Osteocyte (in vitro differentiated cells): ENCODE measurements around the gene UBE2B. TPM values are rescaled to one million over a fixed set of nuclear protein-coding genes. Genes with fewer than 3 reads are reported as not detected.
"Not testable (repeated sequence)": the region's sequence is repeated elsewhere in the genome, so short reads cannot be mapped to it uniquely, and the experiment has no call there.

Experiments
- DNase-seq: peaks from one replicate; pipeline ENCODE4 v3.0.0; 2021; ENCODE audit warnings: mixed read lengths; ENCODE audit not compliant: unreplicated experiment; ENCODE audit errors: extremely low spot score
- H3K27ac Mint-ChIP-seq: one replicate; pipeline ENCODE4 v1.8.0; 2021; ENCODE audit warnings: mild to moderate bottlenecking, mixed read lengths; ENCODE audit not compliant: unreplicated experiment
- H3K27me3 Mint-ChIP-seq: one replicate; pipeline ENCODE4 v1.8.0; 2021; ENCODE audit warnings: mixed read lengths; ENCODE audit not compliant: unreplicated experiment
- H3K36me3 Mint-ChIP-seq: one replicate; pipeline ENCODE4 v1.8.0; 2021; ENCODE audit warnings: mixed read lengths; ENCODE audit not compliant: unreplicated experiment
- H3K4me1 Mint-ChIP-seq: one replicate; pipeline ENCODE4 v1.8.0; 2021; ENCODE audit warnings: mixed read lengths; ENCODE audit not compliant: unreplicated experiment
- H3K4me3 Mint-ChIP-seq: one replicate; pipeline ENCODE4 v1.8.0; 2021; ENCODE audit warnings: mild to moderate bottlenecking, moderate library complexity, mixed read lengths; ENCODE audit not compliant: unreplicated experiment
- H3K9me3 Mint-ChIP-seq: one replicate; pipeline ENCODE4 v1.8.0; 2021; ENCODE audit warnings: mixed read lengths; ENCODE audit not compliant: unreplicated experiment
- total RNA-seq: library from RNA; stranded (reverse); gene quantifications from 2 replicates; pipeline ENCODE4 v1.2.1, GENCODE V29; 2021
- TF ChIP-seq, protein P1 (sequence below): fragments of 200-600 bp; sonication (generic); IDR thresholded peaks from 2 replicates; pipeline ENCODE4 v1.5.0; 2021; ENCODE audit warnings: antibody characterized with exemption, mild to moderate bottlenecking, moderate library complexity

UBE2B gene
- total RNA-seq, 1 donor from 2014 or later = 114 TPM

DNA sequence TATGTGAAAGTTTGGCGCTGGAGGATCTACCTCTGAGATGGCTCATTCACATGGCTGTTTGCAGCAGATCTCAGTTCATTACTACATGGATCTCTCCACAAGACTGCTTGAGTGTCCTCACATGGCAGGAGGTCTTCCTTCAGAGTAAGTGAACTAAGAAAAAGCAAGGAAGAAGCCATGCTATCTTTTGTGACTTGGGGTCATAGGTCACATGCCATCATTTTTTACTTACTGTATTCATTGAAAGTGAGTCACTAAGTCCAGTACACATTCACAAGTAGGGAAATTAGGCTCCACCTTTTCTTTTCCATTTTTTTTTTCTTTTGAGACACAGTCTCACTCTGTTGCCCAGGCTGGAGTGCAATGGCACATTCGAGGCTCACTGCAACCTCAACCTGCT, 49.0 kb downstream of the UBE2B start:
- no peak overlapping the region for H3K27ac Mint-ChIP-seq
- H3K4me3 Mint-ChIP-seq = no peak overlapping the region
- TF ChIP-seq, protein P1, sequence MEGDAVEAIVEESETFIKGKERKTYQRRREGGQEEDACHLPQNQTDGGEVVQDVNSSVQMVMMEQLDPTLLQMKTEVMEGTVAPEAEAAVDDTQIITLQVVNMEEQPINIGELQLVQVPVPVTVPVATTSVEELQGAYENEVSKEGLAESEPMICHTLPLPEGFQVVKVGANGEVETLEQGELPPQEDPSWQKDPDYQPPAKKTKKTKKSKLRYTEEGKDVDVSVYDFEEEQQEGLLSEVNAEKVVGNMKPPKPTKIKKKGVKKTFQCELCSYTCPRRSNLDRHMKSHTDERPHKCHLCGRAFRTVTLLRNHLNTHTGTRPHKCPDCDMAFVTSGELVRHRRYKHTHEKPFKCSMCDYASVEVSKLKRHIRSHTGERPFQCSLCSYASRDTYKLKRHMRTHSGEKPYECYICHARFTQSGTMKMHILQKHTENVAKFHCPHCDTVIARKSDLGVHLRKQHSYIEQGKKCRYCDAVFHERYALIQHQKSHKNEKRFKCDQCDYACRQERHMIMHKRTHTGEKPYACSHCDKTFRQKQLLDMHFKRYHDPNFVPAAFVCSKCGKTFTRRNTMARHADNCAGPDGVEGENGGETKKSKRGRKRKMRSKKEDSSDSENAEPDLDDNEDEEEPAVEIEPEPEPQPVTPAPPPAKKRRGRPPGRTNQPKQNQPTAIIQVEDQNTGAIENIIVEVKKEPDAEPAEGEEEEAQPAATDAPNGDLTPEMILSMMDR = no peak
- no peaks in the 10 kb centered on the region for H3K27me3 Mint-ChIP-seq
- no peak for DNase-seq
- no peaks in the 10 kb centered on the region for H3K36me3 Mint-ChIP-seq
- H3K4me1 Mint-ChIP-seq = no peaks in the 10 kb centered on the region
- H3K9me3 Mint-ChIP-seq = no peaks in the 10 kb centered on the region

DNA sequence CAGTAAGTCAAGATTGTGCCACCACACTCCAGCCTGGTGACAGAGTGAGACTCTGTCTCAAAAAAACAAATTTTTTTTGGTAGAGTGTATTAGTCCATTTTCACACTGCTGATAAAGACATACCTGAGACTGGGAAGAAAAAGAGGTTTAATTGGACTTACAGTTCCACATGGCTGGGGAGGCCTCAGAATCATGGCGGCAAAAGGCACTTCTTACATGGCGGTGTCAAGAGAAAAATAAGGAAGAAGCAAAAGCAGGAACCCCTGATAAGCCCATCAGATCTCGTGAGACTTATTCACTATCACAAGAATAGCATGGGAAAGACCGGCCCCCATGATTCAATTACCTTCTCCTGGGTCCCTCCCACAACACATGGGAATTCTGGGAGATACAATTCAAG, 49.7 kb downstream of the UBE2B start:
- not testable (repeated sequence) for H3K27ac Mint-ChIP-seq, H3K36me3 Mint-ChIP-seq

DNA sequence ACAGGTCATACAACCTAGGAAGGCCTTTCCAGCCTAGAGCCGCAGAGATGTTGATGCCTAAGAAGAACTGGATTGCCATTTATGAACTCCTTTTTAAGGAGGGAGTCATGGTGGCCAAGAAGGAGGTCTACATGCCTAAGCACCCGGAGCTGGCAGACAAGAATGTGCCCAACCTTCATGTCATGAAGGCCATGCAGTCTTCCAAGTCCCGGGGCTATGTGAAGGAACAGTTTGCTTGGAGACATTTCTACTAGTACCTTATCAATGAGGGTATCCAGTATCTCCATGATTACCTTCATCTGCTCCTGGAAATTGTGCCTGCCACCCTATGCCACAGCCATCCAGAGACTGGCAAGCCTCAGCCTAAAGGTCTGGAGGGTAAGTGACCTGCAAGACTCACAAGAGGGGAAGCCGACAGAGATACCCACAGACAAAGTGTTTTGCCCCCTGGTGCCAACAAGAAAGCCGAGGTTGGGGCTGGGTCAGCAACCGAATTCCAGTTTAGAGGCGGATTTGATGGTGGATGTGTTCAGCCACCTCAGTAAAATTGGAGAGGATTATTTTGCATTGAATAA, 51.5 kb downstream of the UBE2B start:
- no peak for DNase-seq
- Mint-ChIP-seq H3K27me3 (peaks cover 12% of the 10 kb centered on the region), H3K9me3 (no peaks in the 10 kb centered on the region), H3K4me1 (peaks cover 5% of the 10 kb centered on the region), H3K36me3 (no peaks in the 10 kb centered on the region), H3K27ac (no peak overlapping the region), H3K4me3 (no peak overlapping the region)
- TF ChIP-seq, protein P1 = no peak

More for the DNA sequence above, 49.7 kb downstream of the UBE2B start:
- not testable (repeated sequence) for H3K27me3 Mint-ChIP-seq, H3K4me1 Mint-ChIP-seq, H3K4me3 Mint-ChIP-seq, DNase-seq, H3K9me3 Mint-ChIP-seq

DNA sequence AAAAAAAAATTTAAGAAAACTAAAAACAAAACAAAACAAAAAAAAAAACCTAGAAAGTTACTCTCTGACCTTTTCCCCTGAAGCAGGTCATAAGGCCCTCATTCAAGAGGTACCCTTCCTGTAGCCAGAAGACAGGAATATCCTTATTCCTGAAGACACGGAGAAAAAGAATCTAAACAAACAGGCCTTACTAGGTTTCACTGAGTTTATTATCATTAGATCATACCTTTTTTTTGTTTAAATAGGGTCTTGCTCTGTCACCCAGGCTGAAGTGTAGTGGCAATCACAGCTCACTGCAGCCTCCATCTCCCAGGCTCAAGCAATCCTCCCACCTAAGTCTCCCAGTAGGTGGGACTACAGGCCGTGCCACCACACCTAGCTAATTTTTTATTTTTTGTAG, 52.0 kb downstream of the UBE2B start:
- no peak overlapping the region for H3K4me3 Mint-ChIP-seq
- DNase-seq = no peak
- peaks cover 16% of the 10 kb centered on the region for H3K27me3 Mint-ChIP-seq
- no peaks in the 10 kb centered on the region for H3K36me3 Mint-ChIP-seq
- TF ChIP-seq, protein P1 = no peak
- no peak overlapping the region for H3K27ac Mint-ChIP-seq
- H3K4me1 Mint-ChIP-seq = peaks cover 5% of the 10 kb centered on the region
- H3K9me3 Mint-ChIP-seq = no peaks in the 10 kb centered on the region

DNA sequence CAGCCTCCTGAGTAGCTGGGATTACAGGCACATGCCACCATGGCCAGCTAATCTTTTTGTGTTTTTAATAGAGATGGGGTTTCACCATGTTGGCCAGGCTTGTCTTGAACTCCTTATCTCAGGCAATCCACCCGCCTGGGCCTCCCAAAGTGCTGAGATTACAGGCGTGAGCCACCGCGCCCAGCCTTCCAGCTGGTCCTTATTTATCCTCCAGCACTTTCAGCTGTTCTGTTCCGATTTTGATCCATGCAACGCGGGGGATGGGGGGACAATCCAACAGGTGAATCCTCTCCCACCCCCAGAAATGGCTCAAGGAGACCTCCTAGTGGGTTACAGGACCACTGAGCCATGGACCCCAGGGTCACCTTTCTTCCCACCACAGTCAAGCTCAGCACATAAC, 55.0 kb downstream of the UBE2B start:
- no peaks in the 10 kb centered on the region for H3K36me3 Mint-ChIP-seq
- H3K27ac Mint-ChIP-seq = no peak overlapping the region
- peaks cover 5% of the 10 kb centered on the region for H3K4me1 Mint-ChIP-seq
- H3K27me3 Mint-ChIP-seq = peaks cover 37% of the 10 kb centered on the region
- TF ChIP-seq, protein P1 = no peak
- H3K4me3 Mint-ChIP-seq = no peak overlapping the region
- no peaks in the 10 kb centered on the region for H3K9me3 Mint-ChIP-seq
- DNase-seq = no peak

DNA sequence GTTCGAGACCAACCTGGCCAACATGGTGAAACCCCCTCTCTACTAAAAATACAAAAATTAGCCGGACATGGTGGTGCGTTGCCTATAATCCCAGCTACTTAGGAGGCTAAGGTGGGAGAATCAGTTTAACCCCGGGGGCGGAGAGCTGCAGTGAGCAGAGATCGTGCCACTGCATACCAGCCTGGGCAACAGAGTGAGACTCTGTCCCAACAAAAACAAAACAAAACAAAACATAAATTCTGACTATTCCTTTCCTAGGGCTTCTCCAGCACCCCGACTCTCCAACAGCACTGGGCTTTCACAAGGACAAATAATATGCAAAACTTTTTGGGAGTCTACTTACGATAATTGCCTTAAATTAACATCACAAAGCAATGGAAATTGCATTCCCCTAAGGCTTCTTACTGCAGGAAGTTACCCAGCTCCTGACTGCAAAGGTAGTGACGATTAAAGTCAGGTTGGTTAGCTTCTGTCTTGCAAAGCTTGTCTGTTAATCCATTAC, 56.2 kb downstream of the UBE2B start:
- no peaks in the 10 kb centered on the region for H3K9me3 Mint-ChIP-seq
- no peaks in the 10 kb centered on the region for H3K36me3 Mint-ChIP-seq
- H3K27ac Mint-ChIP-seq = no peak overlapping the region
- H3K4me3 Mint-ChIP-seq = no peak overlapping the region
- H3K4me1 Mint-ChIP-seq = peaks cover 5% of the 10 kb centered on the region
- no peak for DNase-seq
- TF ChIP-seq, protein P1 = no peak
- peaks cover 45% of the 10 kb centered on the region for H3K27me3 Mint-ChIP-seq
